ENCODE results near the gene CMC1. TPM values are rescaled to one million over a fixed set of nuclear protein-coding genes. Genes with fewer than 3 reads are reported as not detected.

Gene CMC1
- total RNA-seq, 1 donor from 2014 or later, result 22.3 TPM

- intact Hi-C loops (cut with DNase I), result loop anchor here (5.0 kb wide), 1 partner anchor 103 kb away; the partner anchor contains the start of gene CMC1
- no peak for DNase-seq (ENCODE audit: low spot score)
Measured at GRCh38 chr3:28345690-28346089, 104.3 kb downstream of the CMC1 start.

- intact Hi-C loops (cut with DNase I), result loop anchor here (5.0 kb wide), 1 partner anchor 105 kb away; the partner anchor contains the start of gene CMC1
Measured at GRCh38 chr3:28347374-28348264, 106.2 kb downstream of the CMC1 start.

GRCh38 chr3:28348265-28348628 lies 106.8 kb downstream of the CMC1 start:
- no peak for DNase-seq (ENCODE audit: low spot score)

More at GRCh38 chr3:28347374-28348264, 106.2 kb downstream of the CMC1 start:
- DNase-seq (ENCODE audit: low spot score), result no peak

GRCh38 chr3:28348629-28349468 lies 107.4 kb downstream of the CMC1 start, which contains the start of the genes AZI2 and ZCWPW2:
Gene AZI2 (minus strand): TSS chr3:28348824. CDS start chr3:28340617, 8,207 bp downstream.
Gene ZCWPW2 (plus strand): TSS chr3:28348721. CDS start chr3:28413069, 64,348 bp downstream.
- intact Hi-C loops (cut with DNase I), result loop anchor here (5.0 kb wide), 1 partner anchor 107 kb away; the partner anchor contains the start of gene CMC1
- DNase-seq (ENCODE audit: low spot score), result peak; percentile 97

More at GRCh38 chr3:28348265-28348628, 106.8 kb downstream of the CMC1 start:
- intact Hi-C loops (cut with DNase I), result loop anchor here (5.0 kb wide), 1 partner anchor 106 kb away; the partner anchor contains the start of gene CMC1

- intact Hi-C loops (cut with DNase I), result loop anchor here (5.0 kb wide), 1 partner anchor 107 kb away; the partner anchor contains the start of gene CMC1
- no peak for DNase-seq (ENCODE audit: low spot score)
Measured at GRCh38 chr3:28349469-28350000, 108.1 kb downstream of the CMC1 start.

Other genes with a start within 250 kb of the CMC1 start
- 2.1 TPM for gene ZCWPW2, start 107.1 kb downstream of the CMC1 start, total RNA-seq
- 38.3 TPM for gene AZI2, start 107.2 kb downstream of the CMC1 start, total RNA-seq